HG02943 (cell line): ENCODE measurements around the gene DNAI4.
"Not testable (repeated sequence)": the region's sequence is repeated elsewhere in the genome, so short reads cannot be mapped to it uniquely, and the experiment has no call there.

ENCODE experiments used
- ATAC-seq: cut with Tn5 transposase; IDR thresholded peaks from one replicate; pipeline ENCODE4 v1.9.1; 2021; ENCODE audit warnings: mild to moderate bottlenecking, low read depth, moderate library complexity; ENCODE audit not compliant: unreplicated experiment

DNAI4 gene

GRCh38 chr1:66848193-66848592 lies 76.5 kb downstream of the DNAI4 start:
- ATAC-seq = no peak

GRCh38 chr1:66840929-66841328 lies 83.7 kb downstream of the DNAI4 start:
- no peak for ATAC-seq

- no peak for ATAC-seq
Observed at GRCh38 chr1:66834926-66835325, 89.7 kb downstream of the DNAI4 start.

- no peak for ATAC-seq
Observed at GRCh38 chr1:66833112-66833511, 91.5 kb downstream of the DNAI4 start.

- ATAC-seq = no peak
Observed at GRCh38 chr1:66831529-66832239, 93.0 kb downstream of the DNAI4 start.

GRCh38 chr1:66824771-66825170 lies 99.9 kb downstream of the DNAI4 start:
- no peak for ATAC-seq

- ATAC-seq = no peak
Observed at GRCh38 chr1:66809736-66810326, 114.8 kb downstream of the DNAI4 start.

GRCh38 chr1:66809245-66809644 lies 115.4 kb downstream of the DNAI4 start:
- no peak for ATAC-seq

- not testable (repeated sequence) for ATAC-seq
Observed at GRCh38 chr1:66795839-66796238, 128.8 kb downstream of the DNAI4 start.

GRCh38 chr1:66791621-66792610 lies 132.7 kb downstream of the DNAI4 start:
- ATAC-seq = no peak

- no peak for ATAC-seq
Observed at GRCh38 chr1:66788231-66788939, 136.3 kb downstream of the DNAI4 start.

- no peak for ATAC-seq
Observed at GRCh38 chr1:66787641-66788040, 137.0 kb downstream of the DNAI4 start.

GRCh38 chr1:66785800-66786199 lies 138.9 kb downstream of the DNAI4 start:
- ATAC-seq = not testable (repeated sequence)

GRCh38 chr1:66779475-66780078 lies 145.1 kb downstream of the DNAI4 start:
- ATAC-seq = no peak

GRCh38 chr1:66778969-66779368 lies 145.7 kb downstream of the DNAI4 start:
- no peak for ATAC-seq

GRCh38 chr1:66778266-66778665 lies 146.4 kb downstream of the DNAI4 start:
- no peak for ATAC-seq

GRCh38 chr1:66777831-66778230 lies 146.8 kb downstream of the DNAI4 start:
- ATAC-seq = no peak

GRCh38 chr1:66775646-66776045 lies 149.0 kb downstream of the DNAI4 start:
- ATAC-seq = no peak

GRCh38 chr1:66774438-66774837 lies 150.2 kb downstream of the DNAI4 start:
- ATAC-seq = no peak

GRCh38 chr1:66773227-66773626 lies 151.4 kb downstream of the DNAI4 start:
- no peak for ATAC-seq
